ENCODE measurements around the gene CRABP2.

DNA sequence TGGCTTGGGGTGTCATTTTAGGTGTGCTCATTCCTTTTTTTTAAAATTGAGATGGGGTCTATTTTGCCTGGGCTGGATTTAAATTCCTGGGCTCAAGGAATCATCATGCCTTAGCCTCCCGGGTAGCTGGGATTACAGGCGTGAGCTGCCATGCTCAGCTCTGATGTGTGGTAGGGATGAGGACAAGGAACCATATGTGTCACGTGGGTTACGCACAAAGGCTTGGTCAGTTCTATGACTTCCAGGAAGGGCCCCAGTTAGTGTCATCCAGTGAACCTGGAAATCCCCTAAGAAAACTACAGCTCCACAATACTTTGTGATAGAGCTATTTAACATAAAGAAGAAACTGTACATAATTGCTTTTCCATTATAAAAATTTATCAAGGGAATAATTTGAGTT is 16.2 kb upstream of the CRABP2 start:
- TF ChIP-seq, protein P1, sequence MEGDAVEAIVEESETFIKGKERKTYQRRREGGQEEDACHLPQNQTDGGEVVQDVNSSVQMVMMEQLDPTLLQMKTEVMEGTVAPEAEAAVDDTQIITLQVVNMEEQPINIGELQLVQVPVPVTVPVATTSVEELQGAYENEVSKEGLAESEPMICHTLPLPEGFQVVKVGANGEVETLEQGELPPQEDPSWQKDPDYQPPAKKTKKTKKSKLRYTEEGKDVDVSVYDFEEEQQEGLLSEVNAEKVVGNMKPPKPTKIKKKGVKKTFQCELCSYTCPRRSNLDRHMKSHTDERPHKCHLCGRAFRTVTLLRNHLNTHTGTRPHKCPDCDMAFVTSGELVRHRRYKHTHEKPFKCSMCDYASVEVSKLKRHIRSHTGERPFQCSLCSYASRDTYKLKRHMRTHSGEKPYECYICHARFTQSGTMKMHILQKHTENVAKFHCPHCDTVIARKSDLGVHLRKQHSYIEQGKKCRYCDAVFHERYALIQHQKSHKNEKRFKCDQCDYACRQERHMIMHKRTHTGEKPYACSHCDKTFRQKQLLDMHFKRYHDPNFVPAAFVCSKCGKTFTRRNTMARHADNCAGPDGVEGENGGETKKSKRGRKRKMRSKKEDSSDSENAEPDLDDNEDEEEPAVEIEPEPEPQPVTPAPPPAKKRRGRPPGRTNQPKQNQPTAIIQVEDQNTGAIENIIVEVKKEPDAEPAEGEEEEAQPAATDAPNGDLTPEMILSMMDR (IDR thresholded peaks at IDR 0.05): no peak
- TF ChIP-seq POLR2A (IDR thresholded peaks at IDR 0.05): no peak

Data from body of pancreas (tissue), 4 donors.